Spinal cord (tissue), 10 donors: ENCODE results near the gene TMA7. TPM values are rescaled to one million over a fixed set of nuclear protein-coding genes. Genes with fewer than 3 reads are reported as not detected.
A peak's percentile ranks its signal among the peaks of the same experiment; 100 is the strongest.
"Not testable (repeated sequence)": the region's sequence is repeated elsewhere in the genome, so short reads cannot be mapped to it uniquely, and the experiment has no call there.

Experiments used
- DNase-seq, 6 donors: peaks; one replicate each; pipeline versions ENCODE4 v3.0.0 to v3.0.0-alpha.2; 2013 to 2015; ENCODE audit warnings: low spot score in 6 of 6, low read depth in 4 of 6
- H3K27ac ChIP-seq: one replicate; pipeline ENCODE4 v1.5.1; 2013; ENCODE audit warnings: low read depth, low read length, control low read depth
- H3K27me3 ChIP-seq: one replicate; pipeline ENCODE4 v1.6.1; 2013; ENCODE audit warnings: low read length; ENCODE audit not compliant: control insufficient read depth, insufficient read depth
- H3K36me3 ChIP-seq: one replicate; pipeline ENCODE4 v1.6.1; 2013; ENCODE audit warnings: low read length; ENCODE audit not compliant: control insufficient read depth, insufficient read depth
- H3K4me1 ChIP-seq: one replicate; pipeline ENCODE4 v1.6.1; 2013; ENCODE audit warnings: low read length; ENCODE audit not compliant: control insufficient read depth, insufficient read depth
- H3K4me3 ChIP-seq: one replicate; pipeline ENCODE4 v1.5.1; 2013; ENCODE audit warnings: low read depth, low read length, control low read depth
- H3K9me3 ChIP-seq: one replicate; pipeline ENCODE4 v1.6.1; 2013; ENCODE audit warnings: low read length; ENCODE audit not compliant: control insufficient read depth, insufficient read depth
- WGBS: methylation state at CpG from one replicate; pipeline ENCODE4 v1.1.5; 2013; ENCODE audit warnings: missing lambda C conversion rate; ENCODE audit not compliant: insufficient coverage; 5-methylcytosine and 5-hydroxymethylcytosine counted together
- polyA plus RNA-seq, 2 donors: library from polyadenylated mRNA; unstranded; fragments of 120-200 nt; gene quantifications; one replicate each; pipeline ENCODE4 v1.2.1, GENCODE V29; 2013; ENCODE audit not compliant: insufficient read length in 2 of 2
- total RNA-seq, 2 donors: library from RNA; depleted of rRNA in 1 of 2; stranded (reverse); fragments of 120-200 nt in 1 of 2; fragments of >200 nt in 1 of 2; gene quantifications; one replicate each; pipeline versions ENCODE4 v1.2.3 to v1.2.4, GENCODE V29; 2013 to 2014
- donor health status: healthy.

TMA7 gene
- total and polyA plus RNA-seq, 4 donors: 120 to 435 (median 331) TPM

GRCh38 chr3:48445277-48445882 is 5.3 kb downstream of the TMA7 start:
- no peak overlapping the region for H3K27ac ChIP-seq
- H3K27me3 ChIP-seq: no peaks in the 10 kb centered on the region
- H3K4me1 ChIP-seq: peaks cover 29% of the 10 kb centered on the region
- no peak for DNase-seq
- WGBS: 89% methylated on average over 4 of the region's 6 CpGs
- peaks cover 28% of the 10 kb centered on the region for H3K36me3 ChIP-seq
- no peaks in the 10 kb centered on the region for H3K9me3 ChIP-seq
- peak overlapping the region; percentile 79 for H3K4me3 ChIP-seq

GRCh38 chr3:48446043-48446424 is 6.0 kb downstream of the TMA7 start:
- no peak for DNase-seq
- Histone ChIP-seq H3K27ac (peak overlapping the region; percentile 85), H3K27me3 (no peaks in the 10 kb centered on the region), H3K4me3 (peak overlapping the region; percentile 79), H3K4me1 (peaks cover 24% of the 10 kb centered on the region), H3K36me3 (peaks cover 33% of the 10 kb centered on the region), H3K9me3 (no peaks in the 10 kb centered on the region)
- WGBS: 19% methylated on average over 4 of the region's 6 CpGs

- Histone ChIP-seq H3K4me1 (peaks cover 21% of the 10 kb centered on the region), H3K36me3 (peaks cover 32% of the 10 kb centered on the region), H3K27me3 (no peaks in the 10 kb centered on the region), H3K9me3 (no peaks in the 10 kb centered on the region), H3K4me3 (peak within 1 kb of the TSS; percentile 79), H3K27ac (peak within 1 kb of the TSS; percentile 85)
- DNase-seq: peak in 4 of 6 donors; percentile 74 to 95 (median 89)
- WGBS: under 1% methylated on average over 91 of the region's 91 CpGs
Measured at GRCh38 chr3:48446425-48447193, 6.6 kb downstream of the TMA7 start, which contains the start of gene ATRIP. Gene ATRIP, plus strand, starts transcription at chr3:48446737. Its CDS starts 109 bp downstream, at chr3:48446846.

- Histone ChIP-seq H3K9me3 (no peaks in the 10 kb centered on the region), H3K4me1 (peaks cover 13% of the 10 kb centered on the region), H3K27me3 (no peaks in the 10 kb centered on the region), H3K36me3 (peaks cover 26% of the 10 kb centered on the region), H3K4me3 (no peak overlapping the region), H3K27ac (no peak overlapping the region)
- WGBS: 100% methylated on average over 1 of the region's 1 CpG
- DNase-seq: no peak
Measured at GRCh38 chr3:48451270-48451669, 11.2 kb downstream of the TMA7 start.

- Histone ChIP-seq H3K27me3 (no peaks in the 10 kb centered on the region), H3K36me3 (peaks cover 53% of the 10 kb centered on the region), H3K27ac (no peak overlapping the region), H3K4me1 (no peaks in the 10 kb centered on the region), H3K9me3 (no peaks in the 10 kb centered on the region), H3K4me3 (no peak overlapping the region)
- no peak for DNase-seq
- WGBS: no CpG with 5 or more reads among the region's 1 CpG
Measured at GRCh38 chr3:48456456-48456855, 16.4 kb downstream of the TMA7 start.

GRCh38 chr3:48459331-48459730 is 19.3 kb downstream of the TMA7 start:
- 93% methylated on average over 3 of the region's 3 CpGs for WGBS
- peaks cover 55% of the 10 kb centered on the region for H3K36me3 ChIP-seq
- no peak overlapping the region for H3K4me3 ChIP-seq
- H3K9me3 ChIP-seq: no peaks in the 10 kb centered on the region
- no peak for DNase-seq
- no peak overlapping the region for H3K27ac ChIP-seq
- no peaks in the 10 kb centered on the region for H3K27me3 ChIP-seq
- H3K4me1 ChIP-seq: no peaks in the 10 kb centered on the region

GRCh38 chr3:48459773-48460516 is 19.9 kb downstream of the TMA7 start:
- no peaks in the 10 kb centered on the region for H3K9me3 ChIP-seq
- peaks cover 6% of the 10 kb centered on the region for H3K4me1 ChIP-seq
- H3K36me3 ChIP-seq: peaks cover 60% of the 10 kb centered on the region
- DNase-seq: no peak
- 93% methylated on average over 7 of the region's 7 CpGs for WGBS
- no peaks in the 10 kb centered on the region for H3K27me3 ChIP-seq
- H3K27ac ChIP-seq: no peak overlapping the region
- no peak overlapping the region for H3K4me3 ChIP-seq

- 90% methylated on average over 2 of the region's 3 CpGs for WGBS
- Histone ChIP-seq H3K4me3 (no peak overlapping the region), H3K4me1 (peaks cover 12% of the 10 kb centered on the region), H3K27me3 (no peaks in the 10 kb centered on the region), H3K27ac (no peak overlapping the region), H3K36me3 (peaks cover 60% of the 10 kb centered on the region), H3K9me3 (no peaks in the 10 kb centered on the region)
- no peak for DNase-seq
Measured at GRCh38 chr3:48460517-48460902, 20.5 kb downstream of the TMA7 start.

- not testable (repeated sequence) for H3K27ac ChIP-seq, H3K4me3 ChIP-seq, DNase-seq, H3K9me3 ChIP-seq, H3K27me3 ChIP-seq
- Histone ChIP-seq H3K4me1 (peaks cover 24% of the 10 kb centered on the region), H3K36me3 (peaks cover 69% of the 10 kb centered on the region)
- no CpG with 5 or more reads among the region's 7 CpGs for WGBS
Measured at GRCh38 chr3:48461767-48462166, 21.7 kb downstream of the TMA7 start.
